K562 (cell line): ENCODE results near the gene FA2H. TPM values are rescaled to one million over a fixed set of nuclear protein-coding genes. Genes with fewer than 3 reads are reported as not detected.

ENCODE experiments used
- ARHGAP35 ChIP-seq: fragments of 450-650 bp; IDR thresholded peaks from 2 replicates; pipeline ENCODE4 v1.6.1; 2018; ENCODE audit not compliant: partially characterized antibody
- ATF3 ChIP-seq, 2 experiments: fragments of 450-650 bp in 1 of 2; sonication (generic) in 1 of 2; formaldehyde crosslinking in 1 of 2; IDR thresholded peaks in 1 of 2; conservative IDR thresholded peaks in 1 of 2; 2 replicates each; pipeline versions ENCODE4 v1.6.1 to v1.8.1; 2016 to 2023; ENCODE audit warnings: mild to moderate bottlenecking in 2 of 2, moderate library complexity in 2 of 2, inconsistent platforms in 1 of 2, missing genetic modification reagents in 1 of 2
- CHD1 ChIP-seq: fragments of 200-600 bp; sonication (generic); IDR thresholded peaks from one replicate; pipeline ENCODE4 v1.6.1; 2012; ENCODE audit warnings: mild to moderate bottlenecking, moderate library complexity, low read length, inconsistent platforms
- ETV5 ChIP-seq: sonication (generic); formaldehyde crosslinking; IDR thresholded peaks from 2 replicates; pipeline ENCODE4 v1.4.0; 2020; ENCODE audit warnings: low read depth, mild to moderate bottlenecking, missing genetic modification reagents
- HDAC8 ChIP-seq: fragments of 450-650 bp; IDR thresholded peaks from 2 replicates; pipeline ENCODE4 v1.6.1; 2016; ENCODE audit warnings: mild to moderate bottlenecking, missing genetic modification characterization, moderate library complexity, missing compliant biosample characterization
- RHOXF2B ChIP-seq: fragments of 250-450 bp; sonication (Bioruptor Pico); conservative IDR thresholded peaks from 2 replicates; pipeline ENCODE4 v1.5.1; 2021
- THAP12 ChIP-seq: fragments of 250-450 bp; sonication (Bioruptor Pico); IDR thresholded peaks from 2 replicates; pipeline ENCODE4 v1.9.0; 2021; ENCODE audit warnings: mild to moderate bottlenecking, inconsistent platforms
- ZNF23 ChIP-seq: fragments of 250-450 bp; sonication (Bioruptor Pico); IDR thresholded peaks from 2 replicates; pipeline ENCODE4 v1.4.0; 2020; ENCODE audit warnings: mild to moderate bottlenecking
- polyA plus RNA-seq, 8 experiments: library from polyadenylated mRNA; depleted of rRNA in 4 of 8; stranded (reverse) in 5 of 8; unstranded in 3 of 8; fragments of >200 nt; fragmentation: Nextera tagmentation in 2 of 8; fragmentation: Illumina TruSeq in 1 of 8; extraction: Ambion mirVana in 2 of 8; extraction: Trizol in 1 of 8; gene quantifications; 2 replicates each; pipeline versions ENCODE4 v1.2.1 to v1.2.3, GENCODE V29; 2011 to 2014; ENCODE audit warnings: inconsistent platforms in 1 of 8, missing spikeins in 1 of 8
- total RNA-seq, 7 experiments: library from RNA; depleted of rRNA in 6 of 7; stranded (reverse); fragments of >200 nt in 6 of 7; fragmentation: Illumina TruSeq in 2 of 7; extraction: Trizol in 2 of 7; gene quantifications; 2 replicates each; pipeline versions ENCODE4 v1.2.1 to v1.2.3, GENCODE V29; 2011 to 2021; ENCODE audit warnings: low replicate concordance in 1 of 7

The FA2H gene
- total and polyA plus RNA-seq, 9 of the 15 experiments (the other 6 are each of a cell fraction or from before 2014, with no cell fraction given) = not detected

GRCh38 chr16:74682556-74682955 lies 92.1 kb downstream of the FA2H start (continued):
- TF ChIP-seq THAP12 (no peak), ZNF23 (CRISPR knock-in tag) (no peak), ARHGAP35 (no peak), CHD1 (no peak), RHOXF2B (CRISPR knock-in tag) (no peak), HDAC8 (tag) (no peak), ETV5 (CRISPR knock-in tag) (no peak), ATF3 (IDR thresholded peaks at IDR 0.05) (no peak), ATF3 (CRISPR knock-in tag; conservative IDR thresholded peaks at IDR 0.05) (no peak)
- TF ChIP-seq, all 486 proteins: peak for 0
